GOT3 (cell line): ENCODE measurements around the gene MYH14.

ENCODE experiments used
- DNase-seq: peaks from one replicate; lab custom pipeline; 2025; ENCODE audit warnings: mixed read lengths; lab: John Stamatoyannopoulos, UW

Gene MYH14

DNA sequence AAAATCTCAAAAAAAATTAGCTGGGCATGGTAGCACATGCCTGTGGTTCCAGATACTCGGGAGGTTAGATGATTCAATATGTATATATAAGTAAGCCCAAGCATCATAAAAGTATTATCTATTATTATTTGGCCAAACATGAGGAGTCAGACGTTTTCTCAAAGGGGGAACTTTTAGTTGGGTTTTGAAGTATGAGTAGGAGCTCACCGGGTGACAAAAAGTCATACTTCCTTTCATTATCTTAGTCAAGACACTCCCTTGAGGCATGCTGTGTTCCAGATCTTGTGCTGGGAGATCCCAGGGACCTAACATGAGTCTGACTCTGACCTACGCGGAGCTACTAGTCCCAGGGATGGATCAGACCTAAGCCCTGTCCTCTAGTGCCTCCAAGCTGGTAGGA, 8.2 kb upstream of the MYH14 start:
- no peak for DNase-seq

GRCh38 chr19:50196322-50196932, 7.0 kb upstream of the MYH14 start:
- no peak for DNase-seq

- no peak for DNase-seq
Measured at GRCh38 chr19:50197348-50197747, 6.1 kb upstream of the MYH14 start.

GRCh38 chr19:50198431-50199258, 4.8 kb upstream of the MYH14 start:
- no peak for DNase-seq

DNA sequence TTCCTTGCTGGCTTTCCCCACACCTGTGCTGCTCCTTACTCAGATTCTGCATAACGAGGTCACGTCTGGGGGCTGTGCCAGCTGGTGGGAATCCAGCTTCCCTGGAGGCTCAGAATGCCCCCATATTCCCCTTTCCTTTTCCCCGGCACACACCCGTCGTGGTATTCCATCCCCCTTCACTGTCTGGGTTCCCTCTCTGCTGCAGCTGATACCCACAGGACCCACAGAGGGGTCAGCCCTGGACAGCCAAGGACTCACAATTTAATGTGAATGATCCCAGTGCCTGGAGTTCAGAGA, 4.2 kb upstream of the MYH14 start:
- no peak for DNase-seq

DNA sequence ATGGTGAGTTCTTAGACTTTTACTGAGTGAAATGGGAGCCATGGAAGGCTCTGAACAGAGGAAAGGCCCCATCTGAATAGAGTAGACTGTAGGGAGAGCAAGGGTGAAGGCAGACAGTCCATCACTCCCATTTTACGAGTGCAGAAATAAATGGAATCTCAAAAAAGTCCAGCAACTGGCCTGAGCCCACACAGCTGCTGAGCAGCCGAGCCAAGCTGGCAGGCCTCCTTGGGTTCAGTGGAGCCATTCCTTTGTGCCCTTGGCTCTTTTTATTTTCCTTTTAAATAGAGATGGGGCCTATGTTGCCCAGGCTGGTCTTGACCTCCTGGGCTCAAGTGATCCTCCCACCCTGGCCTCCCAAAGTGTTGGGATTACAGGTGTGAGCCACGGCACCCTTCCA, 1.0 kb upstream of the MYH14 start:
- DNase-seq, result no peak

DNA sequence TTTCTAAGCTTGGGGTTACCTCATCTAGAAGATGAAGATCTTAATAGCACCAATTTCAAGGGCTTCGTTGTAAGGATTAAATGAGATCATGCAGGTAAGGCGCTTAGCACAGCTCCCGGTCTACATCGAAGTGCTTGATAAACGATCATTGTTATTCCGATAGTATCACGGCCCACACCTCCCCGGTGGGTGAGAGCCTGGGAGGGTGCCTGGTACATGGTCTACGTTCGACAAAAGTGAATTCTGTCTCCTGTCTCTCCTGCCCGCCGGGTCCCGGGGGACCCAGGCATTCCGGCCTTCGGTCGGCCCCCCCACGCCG, 501 bp upstream of the MYH14 start:
- DNase-seq, result no peak

DNA sequence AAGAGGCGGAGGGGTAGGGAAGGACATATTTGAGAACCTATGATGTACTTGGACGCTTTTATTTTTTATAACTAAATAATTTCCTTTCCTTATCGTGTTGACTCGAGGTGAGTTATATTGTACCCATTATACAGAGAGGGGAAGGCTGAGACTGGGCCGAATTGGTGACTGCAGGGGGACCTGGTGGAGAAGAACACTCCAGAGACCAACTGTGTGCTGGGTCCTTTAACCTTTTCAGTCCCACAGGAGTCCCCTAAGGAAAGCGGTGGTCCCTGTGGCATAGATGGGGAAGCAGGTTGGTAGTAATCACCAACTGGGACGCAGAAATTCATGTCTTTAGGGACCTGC, 633 bp downstream of the MYH14 start:
- DNase-seq, result no peak

GRCh38 chr19:50204811-50205675, 1.6 kb downstream of the MYH14 start:
- DNase-seq, result no peak

GRCh38 chr19:50205681-50206138, 2.3 kb downstream of the MYH14 start:
- no peak for DNase-seq

- no peak for DNase-seq
Measured at GRCh38 chr19:50206191-50206590, 2.8 kb downstream of the MYH14 start.

- DNase-seq, result no peak
Measured at GRCh38 chr19:50207730-50208129, 4.3 kb downstream of the MYH14 start.

GRCh38 chr19:50209131-50209530, 5.7 kb downstream of the MYH14 start:
- no peak for DNase-seq

GRCh38 chr19:50210425-50210824, 7.0 kb downstream of the MYH14 start:
- DNase-seq, result no peak

- DNase-seq, result no peak
Measured at GRCh38 chr19:50213925-50214324, 10.5 kb downstream of the MYH14 start.

DNA sequence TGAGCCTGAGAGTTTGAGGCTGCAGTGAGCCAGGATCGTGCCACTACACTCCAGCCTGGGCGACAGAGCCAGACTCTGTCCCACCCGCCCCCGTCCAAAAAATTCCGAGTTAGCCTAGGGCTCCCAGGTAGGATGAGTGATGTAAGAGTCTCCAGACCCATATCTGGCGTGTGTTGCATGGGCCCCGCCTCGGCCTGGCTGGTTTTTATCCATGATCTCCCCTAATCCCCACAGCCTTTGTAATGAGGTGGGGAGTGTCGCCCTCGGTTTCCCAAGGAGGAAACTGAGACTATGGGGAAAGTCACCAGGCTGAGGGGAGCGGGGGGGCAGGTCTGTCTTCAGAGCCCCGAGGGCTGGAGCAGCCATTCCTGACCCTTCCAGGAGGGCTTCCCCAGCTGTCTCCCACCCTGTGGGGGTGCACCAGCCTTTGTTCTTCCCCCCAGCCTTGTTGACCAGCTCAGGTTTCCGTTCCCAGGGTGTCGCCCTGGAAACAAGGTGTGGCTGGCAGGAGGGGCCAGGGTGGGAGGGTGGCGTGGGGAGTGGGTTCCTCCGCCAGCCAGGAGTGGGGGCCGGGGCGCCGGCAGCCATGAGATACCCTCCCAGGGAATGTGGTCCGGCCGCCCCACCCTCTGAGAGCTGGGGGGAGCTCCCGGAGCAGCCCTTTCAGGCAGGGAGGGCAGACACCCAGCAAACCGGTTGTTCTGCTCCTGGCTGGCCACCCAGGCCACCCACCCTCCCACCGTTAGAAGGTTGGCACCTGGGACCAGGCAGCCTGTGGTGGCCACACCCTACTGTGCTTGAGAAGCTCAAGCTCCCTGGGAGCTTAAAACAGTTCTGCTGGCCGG, 11.5 kb downstream of the MYH14 start:
- no peak for DNase-seq

GRCh38 chr19:50215820-50216219, 12.4 kb downstream of the MYH14 start:
- DNase-seq, result no peak

GRCh38 chr19:50221087-50221486, 17.7 kb downstream of the MYH14 start:
- DNase-seq, result no peak

- no peak for DNase-seq
Measured at GRCh38 chr19:50222691-50223438, 19.4 kb downstream of the MYH14 start.

GRCh38 chr19:50223439-50223716, 20.0 kb downstream of the MYH14 start:
- DNase-seq, result no peak

GRCh38 chr19:50224986-50225747, 21.7 kb downstream of the MYH14 start:
- DNase-seq, result no peak
